AG10803 (cell line): Measurements from ENCODE around the gene FHOD1.

ENCODE experiments used
- DNase-seq: peaks from one replicate; pipeline ENCODE4 v3.0.0; 2010; ENCODE audit warnings: low read depth
- H3K4me3 ChIP-seq: 2 replicates; pipeline ENCODE4 v1.5.1; 2011; ENCODE audit warnings: mild to moderate bottlenecking, low read length, control low read depth
- CTCF ChIP-seq: conservative IDR thresholded peaks from 2 replicates; pipeline ENCODE4 v1.5.1; 2011; ENCODE audit warnings: mild to moderate bottlenecking, low read length, control low read depth, inconsistent platforms

The FHOD1 gene

GRCh38 chr16:67200491-67200890, 46.8 kb downstream of the FHOD1 start:
- DNase-seq = no peak
- no peak overlapping the region for H3K4me3 ChIP-seq
- TF ChIP-seq CTCF = no peak

GRCh38 chr16:67199808-67200198, 47.5 kb downstream of the FHOD1 start:
- no peak overlapping the region for H3K4me3 ChIP-seq
- no peak for TF ChIP-seq CTCF
- no peak for DNase-seq

GRCh38 chr16:67199011-67199807, 48.1 kb downstream of the FHOD1 start, which contains the start of gene ELMO3:
Gene ELMO3, plus strand, starts transcription at chr16:67199131. Its CDS starts 196 bp downstream, at chr16:67199327.
- H3K4me3 ChIP-seq = no peak within 1 kb of the TSS
- peak; percentile 42 for TF ChIP-seq CTCF
- DNase-seq = no peak

- peak; percentile 42 for DNase-seq
- H3K4me3 ChIP-seq = no peak overlapping the region
- peak; percentile 70 for TF ChIP-seq CTCF
Measured at GRCh38 chr16:67198238-67198734, 49.0 kb downstream of the FHOD1 start.

- no peak overlapping the region for H3K4me3 ChIP-seq
- TF ChIP-seq CTCF = no peak
Measured at GRCh38 chr16:67197704-67198103, 49.6 kb downstream of the FHOD1 start.

GRCh38 chr16:67196881-67197280, 50.4 kb downstream of the FHOD1 start:
- no peak for DNase-seq

More at GRCh38 chr16:67197704-67198103, 49.6 kb downstream of the FHOD1 start:
- DNase-seq = no peak

More at GRCh38 chr16:67196881-67197280, 50.4 kb downstream of the FHOD1 start:
- H3K4me3 ChIP-seq = no peak overlapping the region
- TF ChIP-seq CTCF = no peak
